SK-N-MC (cell line): ENCODE measurements around the gene FGD5.

Source experiments
- DNase-seq: peaks from one replicate; pipeline ENCODE4 v3.0.0-alpha.2; 2011; ENCODE audit warnings: low read depth, low spot score
- H3K27ac ChIP-seq: fragments of 200-600 bp; sonication (generic); 2 replicates; pipeline ENCODE4 v1.5.1; 2016; ENCODE audit warnings: mixed run types
- H3K36me3 ChIP-seq: fragments of 200-600 bp; sonication (generic); 2 replicates; pipeline ENCODE4 v1.6.1; 2017; ENCODE audit warnings: antibody characterized with exemption, low read length, mixed read lengths; ENCODE audit not compliant: insufficient read depth
- H3K4me3 ChIP-seq: fragments of 200-600 bp; sonication (generic); 2 replicates; pipeline ENCODE4 v1.5.1; 2016
- H3K9ac ChIP-seq: fragments of 200-600 bp; sonication (generic); 2 replicates; pipeline ENCODE4 v1.8.0; 2017; ENCODE audit warnings: mixed run types, mixed read lengths; ENCODE audit not compliant: insufficient read length
- H3K9me3 ChIP-seq: fragments of 200-600 bp; sonication (generic); 2 replicates; pipeline ENCODE4 v1.6.1; 2017; ENCODE audit warnings: low read depth, mild to moderate bottlenecking, antibody characterized with exemption, low read length, moderate library complexity, mixed read lengths
- EZH2 ChIP-seq: fragments of 200-600 bp; sonication (generic); IDR thresholded peaks from one replicate; pipeline ENCODE4 v1.6.1; 2017; ENCODE audit warnings: antibody characterized with exemption
- FOXP2 ChIP-seq: optimal IDR thresholded peaks from 2 replicates; pipeline ENCODE3; 2011; ENCODE audit warnings: mild to moderate bottlenecking, moderate library complexity; ENCODE audit not compliant: insufficient read depth; ENCODE audit errors: extremely low read length, control extremely low read depth
- POLR2AphosphoS5 ChIP-seq: IDR thresholded peaks from 2 replicates; pipeline ENCODE4 v1.6.1; 2012; ENCODE audit warnings: mild to moderate bottlenecking, low read depth, low read length, borderline replicate concordance

FGD5 gene

GRCh38 chr3:14793858-14794234, 24.9 kb upstream of the FGD5 start:
- Histone ChIP-seq H3K9me3 (no peaks in the 10 kb centered on the region), H3K27ac (no peak overlapping the region), H3K9ac (no peak overlapping the region), H3K4me3 (no peak overlapping the region), H3K36me3 (no peaks in the 10 kb centered on the region)
- TF ChIP-seq EZH2 (no peak), POLR2AphosphoS5 (no peak), FOXP2 (no peak)
- no peak for DNase-seq

DNA sequence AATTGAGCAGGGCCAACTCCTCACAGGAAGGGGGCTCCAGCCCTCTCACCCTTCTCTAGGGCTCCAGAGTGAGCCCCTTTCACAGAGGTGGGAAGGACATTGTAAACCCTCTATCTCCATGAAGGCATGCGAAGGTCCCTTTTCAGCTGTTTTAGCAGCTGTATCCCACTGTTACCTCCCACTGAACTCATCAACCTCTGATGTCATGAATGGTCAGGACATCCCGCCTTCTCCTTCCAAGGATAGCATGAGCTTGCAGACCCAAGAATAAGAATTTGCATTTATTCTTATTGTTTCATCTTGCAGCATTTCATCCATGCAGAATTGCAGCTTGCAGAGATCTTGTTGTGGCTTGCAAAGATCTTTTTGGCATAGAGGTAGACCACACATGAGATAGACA, 24.3 kb upstream of the FGD5 start:
- Histone ChIP-seq H3K9me3 (no peaks in the 10 kb centered on the region), H3K36me3 (no peaks in the 10 kb centered on the region), H3K9ac (no peak overlapping the region), H3K27ac (no peak overlapping the region), H3K4me3 (no peak overlapping the region)
- TF ChIP-seq POLR2AphosphoS5, result no peak
- no peak for TF ChIP-seq EZH2
- no peak for TF ChIP-seq FOXP2
- DNase-seq, result no peak

- TF ChIP-seq POLR2AphosphoS5 (no peak), FOXP2 (no peak), EZH2 (no peak)
- Histone ChIP-seq H3K36me3 (no peaks in the 10 kb centered on the region), H3K4me3 (no peak overlapping the region), H3K27ac (no peak overlapping the region), H3K9ac (no peak overlapping the region), H3K9me3 (no peaks in the 10 kb centered on the region)
- no peak for DNase-seq
These were observed 22.8 kb upstream of the FGD5 start for GRCh38 chr3:14795996-14796395.

DNA sequence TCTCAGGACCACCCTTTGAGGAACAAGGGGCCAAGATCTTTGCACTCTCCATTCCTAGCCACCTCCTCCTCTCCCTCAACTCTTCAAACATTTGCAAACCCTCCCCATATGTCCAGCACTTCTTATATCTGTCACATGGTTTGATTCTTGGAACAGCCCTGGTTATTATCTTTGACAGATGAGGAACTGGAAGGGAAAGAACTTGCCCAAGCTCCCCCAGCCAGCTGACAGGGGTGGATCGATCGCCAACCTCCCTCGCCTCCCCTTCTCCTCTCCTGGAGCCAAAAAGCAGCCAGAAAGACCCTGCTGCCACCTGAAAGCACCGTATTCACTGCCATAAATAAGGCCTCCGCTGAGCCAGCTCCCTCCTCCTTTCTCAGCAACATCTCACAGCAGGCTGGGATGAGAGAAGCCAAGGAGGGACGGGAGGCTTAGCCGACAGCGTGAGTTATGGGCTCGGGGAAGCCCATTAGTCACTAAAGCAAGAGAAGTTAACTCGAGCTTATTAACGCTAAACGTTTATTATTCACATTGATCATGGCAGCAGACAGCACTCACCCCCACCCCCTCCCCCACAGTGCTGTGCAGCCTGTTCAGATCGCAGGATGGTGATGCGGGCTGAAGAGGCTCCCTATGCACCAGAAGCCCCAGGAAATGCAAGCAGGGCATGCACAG, 22.2 kb upstream of the FGD5 start:
- TF ChIP-seq FOXP2 (no peak), POLR2AphosphoS5 (no peak), EZH2 (no peak)
- DNase-seq, result no peak
- no peaks in the 10 kb centered on the region for H3K36me3 ChIP-seq
- H3K9me3 ChIP-seq, result no peaks in the 10 kb centered on the region
- no peak overlapping the region for H3K9ac ChIP-seq
- no peak overlapping the region for H3K27ac ChIP-seq
- H3K4me3 ChIP-seq, result no peak overlapping the region

DNA sequence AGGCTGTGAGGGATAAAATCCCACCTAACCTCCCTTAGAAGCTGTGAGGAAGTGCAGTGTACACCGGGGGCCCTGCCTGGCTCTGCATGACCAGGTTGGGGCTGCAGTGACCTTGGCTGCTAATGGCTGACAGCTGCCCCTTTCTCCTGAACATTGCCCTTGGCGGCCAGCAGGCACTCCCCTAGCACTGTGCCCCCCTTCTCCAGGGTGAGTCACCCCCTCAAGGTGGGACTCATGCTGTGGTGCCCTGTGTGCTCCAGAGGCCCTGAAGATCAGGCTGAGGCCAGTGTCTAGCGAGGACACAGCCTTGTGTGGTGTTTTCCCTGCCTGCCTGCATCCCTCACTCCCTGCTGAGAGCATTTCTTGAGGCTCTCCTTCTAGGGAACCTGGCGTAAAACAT, 21.0 kb upstream of the FGD5 start:
- H3K27ac ChIP-seq, result no peak overlapping the region
- no peak overlapping the region for H3K4me3 ChIP-seq
- no peaks in the 10 kb centered on the region for H3K36me3 ChIP-seq
- TF ChIP-seq FOXP2 (no peak), POLR2AphosphoS5 (no peak), EZH2 (no peak)
- no peak for DNase-seq
- H3K9ac ChIP-seq, result no peak overlapping the region
- no peaks in the 10 kb centered on the region for H3K9me3 ChIP-seq

DNA sequence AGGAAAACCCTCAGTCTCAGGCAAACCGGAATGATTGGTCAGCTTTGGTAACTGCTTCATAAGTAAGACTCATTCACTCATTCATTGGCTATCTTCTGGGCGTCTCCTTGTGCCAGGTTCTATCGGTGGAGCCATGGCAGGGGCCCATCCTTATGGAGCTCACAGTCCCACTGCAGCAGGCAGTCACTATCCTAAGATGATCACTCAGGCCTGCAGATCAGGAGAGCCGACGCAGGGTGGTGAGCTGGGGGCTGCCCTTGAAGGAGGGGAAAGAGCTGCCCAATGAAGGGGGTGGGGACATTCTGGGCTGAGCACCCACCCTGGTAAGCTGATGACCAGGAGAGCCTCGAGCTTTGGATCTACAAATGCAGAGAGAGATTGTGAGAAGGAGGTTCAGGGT, 20.5 kb upstream of the FGD5 start:
- no peaks in the 10 kb centered on the region for H3K9me3 ChIP-seq
- DNase-seq, result no peak
- TF ChIP-seq FOXP2 (no peak), EZH2 (no peak), POLR2AphosphoS5 (no peak)

GRCh38 chr3:14799146-14799545, 19.6 kb upstream of the FGD5 start:
- no peaks in the 10 kb centered on the region for H3K9me3 ChIP-seq

More for the DNA sequence above, 20.5 kb upstream of the FGD5 start:
- Histone ChIP-seq H3K27ac (no peak overlapping the region), H3K9ac (no peak overlapping the region), H3K4me3 (no peak overlapping the region), H3K36me3 (no peaks in the 10 kb centered on the region)

GRCh38 chr3:14801031-14801430, 17.7 kb upstream of the FGD5 start:
- Histone ChIP-seq H3K4me3 (no peak overlapping the region), H3K9ac (no peak overlapping the region), H3K27ac (no peak overlapping the region), H3K9me3 (no peaks in the 10 kb centered on the region), H3K36me3 (no peaks in the 10 kb centered on the region)
- no peak for TF ChIP-seq FOXP2
- no peak for TF ChIP-seq EZH2
- TF ChIP-seq POLR2AphosphoS5, result no peak
- no peak for DNase-seq

More at GRCh38 chr3:14799146-14799545, 19.6 kb upstream of the FGD5 start:
- Histone ChIP-seq H3K9ac (no peak overlapping the region), H3K4me3 (no peak overlapping the region), H3K27ac (no peak overlapping the region), H3K36me3 (no peaks in the 10 kb centered on the region)
- TF ChIP-seq POLR2AphosphoS5, result no peak
- no peak for TF ChIP-seq FOXP2
- TF ChIP-seq EZH2, result no peak
- DNase-seq, result no peak

GRCh38 chr3:14801668-14802380, 16.9 kb upstream of the FGD5 start:
- Histone ChIP-seq H3K27ac (no peak overlapping the region), H3K4me3 (no peak overlapping the region), H3K9me3 (no peaks in the 10 kb centered on the region), H3K36me3 (no peaks in the 10 kb centered on the region), H3K9ac (no peak overlapping the region)
- no peak for TF ChIP-seq FOXP2
- TF ChIP-seq POLR2AphosphoS5, result no peak
- TF ChIP-seq EZH2, result no peak
- DNase-seq, result no peak
